ENCODE measurements around the gene U2AF2.

U2AF2 gene

DNA sequence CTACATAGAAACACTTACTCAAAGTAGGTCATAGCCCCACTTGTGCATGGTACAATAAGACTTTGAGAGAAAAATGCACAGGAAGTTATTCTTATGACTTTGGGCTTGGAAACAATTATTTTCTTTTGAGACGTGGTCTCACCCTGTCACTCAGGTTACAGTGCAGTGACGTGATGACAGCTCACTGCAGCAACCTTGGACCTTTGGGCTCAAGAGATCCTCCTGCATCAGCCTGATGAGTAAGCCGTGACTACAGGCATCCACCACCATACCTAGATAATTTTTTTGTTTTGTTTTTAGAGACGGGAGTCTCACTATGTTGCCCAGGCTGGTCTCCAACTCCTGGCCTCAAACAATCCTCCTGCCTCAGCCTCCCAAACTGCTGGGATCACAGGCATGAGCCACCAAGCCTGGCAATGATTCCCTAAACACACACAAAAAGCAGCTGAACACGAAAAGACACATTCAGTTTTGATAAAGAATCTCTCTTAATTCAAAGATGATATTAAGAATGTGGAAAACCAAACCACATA is 65.4 kb downstream of the U2AF2 start:
- no peak for DNase-seq

GRCh38 chr19:55720801-55721200 is 66.0 kb downstream of the U2AF2 start:
- DNase-seq, result no peak

DNA sequence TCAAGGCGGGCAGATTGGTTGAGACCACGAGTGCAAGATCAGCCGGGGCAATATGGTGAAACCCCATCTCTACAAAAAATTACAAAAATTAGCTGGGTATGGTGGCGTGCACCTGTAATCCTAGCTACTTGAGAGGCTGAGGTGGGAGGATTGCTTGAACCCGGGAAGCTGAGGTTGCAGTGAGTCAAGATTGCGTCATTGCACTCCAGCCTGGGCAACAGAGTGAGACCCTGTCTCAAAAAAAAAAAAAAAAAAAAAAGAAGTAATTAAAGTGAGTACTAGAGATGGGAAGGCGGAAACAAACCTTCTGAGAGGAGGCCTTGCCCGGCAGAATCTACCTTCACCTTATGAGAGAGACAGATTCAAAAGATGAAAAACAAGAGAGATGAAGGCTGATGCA is 68.7 kb downstream of the U2AF2 start:
- no peak for DNase-seq
